Measurements from ENCODE around the gene M1AP. TPM values are rescaled to one million over a fixed set of nuclear protein-coding genes. Genes with fewer than 3 reads are reported as not detected.

Gene M1AP
- total RNA-seq, 1 donor from 2014 or later, result 0.81 TPM

DNA sequence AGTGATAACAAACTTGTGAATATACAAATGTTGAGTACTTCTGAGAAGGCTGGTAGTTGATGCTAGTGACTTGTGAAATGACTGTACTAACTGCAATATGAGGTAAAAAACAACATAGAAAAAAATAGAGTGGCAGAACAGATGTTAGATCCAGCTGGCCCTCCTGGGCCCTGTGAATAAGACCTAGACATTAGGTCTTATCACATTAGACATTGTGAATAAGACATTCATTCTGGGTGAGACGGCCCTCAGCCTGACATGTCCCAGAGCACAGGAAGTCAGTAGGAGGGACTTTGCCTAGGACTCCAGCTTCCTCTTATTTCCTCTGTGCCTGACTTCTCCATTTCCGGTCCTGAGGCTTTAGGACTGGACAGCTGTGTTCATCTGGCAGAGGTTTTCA lies 70.7 kb downstream of the M1AP start:
- no peaks in the 10 kb centered on the region for H3K27me3 Mint-ChIP-seq (ENCODE audit: unreplicated experiment)
- no peaks in the 10 kb centered on the region for H3K36me3 Mint-ChIP-seq (ENCODE audit: unreplicated experiment)
- peaks cover 13% of the 10 kb centered on the region for H3K4me1 Mint-ChIP-seq (ENCODE audit: low read depth, unreplicated experiment)
- H3K9me3 Mint-ChIP-seq (ENCODE audit: unreplicated experiment), result peaks cover 3% of the 10 kb centered on the region
- TF ChIP-seq, protein P1, sequence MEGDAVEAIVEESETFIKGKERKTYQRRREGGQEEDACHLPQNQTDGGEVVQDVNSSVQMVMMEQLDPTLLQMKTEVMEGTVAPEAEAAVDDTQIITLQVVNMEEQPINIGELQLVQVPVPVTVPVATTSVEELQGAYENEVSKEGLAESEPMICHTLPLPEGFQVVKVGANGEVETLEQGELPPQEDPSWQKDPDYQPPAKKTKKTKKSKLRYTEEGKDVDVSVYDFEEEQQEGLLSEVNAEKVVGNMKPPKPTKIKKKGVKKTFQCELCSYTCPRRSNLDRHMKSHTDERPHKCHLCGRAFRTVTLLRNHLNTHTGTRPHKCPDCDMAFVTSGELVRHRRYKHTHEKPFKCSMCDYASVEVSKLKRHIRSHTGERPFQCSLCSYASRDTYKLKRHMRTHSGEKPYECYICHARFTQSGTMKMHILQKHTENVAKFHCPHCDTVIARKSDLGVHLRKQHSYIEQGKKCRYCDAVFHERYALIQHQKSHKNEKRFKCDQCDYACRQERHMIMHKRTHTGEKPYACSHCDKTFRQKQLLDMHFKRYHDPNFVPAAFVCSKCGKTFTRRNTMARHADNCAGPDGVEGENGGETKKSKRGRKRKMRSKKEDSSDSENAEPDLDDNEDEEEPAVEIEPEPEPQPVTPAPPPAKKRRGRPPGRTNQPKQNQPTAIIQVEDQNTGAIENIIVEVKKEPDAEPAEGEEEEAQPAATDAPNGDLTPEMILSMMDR (IDR thresholded peaks at IDR 0.05; ENCODE audit: partially characterized antibody, unreplicated experiment), result no peak
- DNase-seq, result no peak
- no peak overlapping the region for H3K27ac Mint-ChIP-seq (ENCODE audit: unreplicated experiment)
- H3K4me3 Mint-ChIP-seq (ENCODE audit: unreplicated experiment), result no peak overlapping the region

DNA sequence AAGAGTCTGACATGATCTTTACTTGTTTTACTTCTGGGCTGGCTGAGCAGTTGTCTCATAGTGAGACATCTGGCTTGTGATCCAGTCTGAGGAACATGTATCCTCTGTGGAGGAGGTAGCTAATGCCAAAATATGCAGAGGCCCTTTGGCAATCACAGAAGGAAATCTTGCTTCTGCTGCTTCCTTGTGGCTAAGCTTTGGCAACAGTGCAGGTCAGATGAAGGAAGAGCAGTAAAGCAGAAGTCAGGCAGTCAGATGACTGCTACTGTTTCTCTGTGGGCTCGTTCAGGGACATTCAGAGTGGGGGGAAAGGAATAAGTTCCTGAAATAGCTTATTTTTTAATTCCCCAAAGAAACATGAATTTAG lies 71.3 kb downstream of the M1AP start:
- Mint-ChIP-seq H3K4me1 (ENCODE audit: low read depth, unreplicated experiment) (peaks cover 13% of the 10 kb centered on the region), H3K4me3 (ENCODE audit: unreplicated experiment) (no peak overlapping the region), H3K27me3 (ENCODE audit: unreplicated experiment) (no peaks in the 10 kb centered on the region), H3K9me3 (ENCODE audit: unreplicated experiment) (peaks cover 3% of the 10 kb centered on the region), H3K27ac (ENCODE audit: unreplicated experiment) (no peak overlapping the region), H3K36me3 (ENCODE audit: unreplicated experiment) (no peaks in the 10 kb centered on the region)
- DNase-seq, result no peak
- TF ChIP-seq, protein P1 (IDR thresholded peaks at IDR 0.05; ENCODE audit: partially characterized antibody, unreplicated experiment), result no peak

DNA sequence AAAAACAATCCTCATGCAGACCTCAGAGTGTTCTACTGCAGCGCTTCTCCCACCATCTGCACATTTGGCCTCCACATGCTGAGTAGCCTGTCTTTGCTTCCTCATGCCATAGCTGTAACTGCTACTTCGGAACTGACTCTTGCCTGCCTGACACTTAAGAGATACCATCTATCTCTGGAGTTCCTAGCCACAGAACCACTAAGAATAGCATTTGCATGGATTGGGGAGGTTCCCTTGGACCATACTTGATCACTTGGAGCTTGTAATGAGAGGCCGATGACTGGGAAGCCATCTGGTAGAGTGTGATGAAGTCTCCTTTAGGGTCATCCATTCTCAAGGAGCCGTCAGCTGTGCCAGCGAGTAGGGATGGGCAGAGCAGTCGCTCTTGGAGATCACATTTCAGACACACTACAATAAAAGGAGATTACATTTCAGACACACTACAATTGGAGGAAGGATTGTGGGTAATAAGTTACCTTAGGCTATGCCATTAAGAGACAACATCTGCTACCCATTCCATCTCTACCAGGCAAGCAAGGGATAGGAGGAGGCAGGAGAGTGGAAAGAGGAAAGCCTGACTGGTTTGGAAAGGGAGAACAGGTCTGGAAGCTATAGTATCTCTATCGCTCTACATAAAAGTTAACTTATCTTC lies 71.8 kb downstream of the M1AP start:
- Mint-ChIP-seq H3K9me3 (ENCODE audit: unreplicated experiment) (peaks cover 3% of the 10 kb centered on the region), H3K27ac (ENCODE audit: unreplicated experiment) (no peak overlapping the region), H3K27me3 (ENCODE audit: unreplicated experiment) (no peaks in the 10 kb centered on the region), H3K4me1 (ENCODE audit: low read depth, unreplicated experiment) (peaks cover 13% of the 10 kb centered on the region), H3K4me3 (ENCODE audit: unreplicated experiment) (peak overlapping the region; percentile 3), H3K36me3 (ENCODE audit: unreplicated experiment) (no peaks in the 10 kb centered on the region)
- TF ChIP-seq, protein P1 (IDR thresholded peaks at IDR 0.05; ENCODE audit: partially characterized antibody, unreplicated experiment), result no peak
- DNase-seq, result no peak

DNA sequence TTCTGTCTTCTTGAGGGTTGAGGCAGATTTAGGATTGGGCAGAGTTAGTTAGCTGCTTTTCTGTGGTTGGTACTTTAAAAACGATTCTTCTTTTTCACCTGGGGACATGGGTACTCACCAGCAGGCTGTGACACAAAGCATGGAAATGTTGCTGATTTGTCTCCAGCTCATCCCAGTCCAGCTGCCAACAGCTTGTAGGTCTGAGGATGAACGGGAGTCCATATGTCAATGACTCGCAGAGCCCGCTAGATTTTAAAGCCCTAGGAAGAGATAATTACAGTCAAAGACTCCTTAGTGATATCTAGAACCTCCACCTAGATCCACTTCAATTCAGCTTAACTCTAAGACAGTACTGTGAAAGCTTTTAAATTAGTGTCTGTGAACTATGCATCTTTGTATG lies 72.8 kb downstream of the M1AP start:
- Mint-ChIP-seq H3K4me3 (ENCODE audit: unreplicated experiment) (no peak overlapping the region), H3K9me3 (ENCODE audit: unreplicated experiment) (peaks cover 3% of the 10 kb centered on the region), H3K4me1 (ENCODE audit: low read depth, unreplicated experiment) (peaks cover 13% of the 10 kb centered on the region), H3K27ac (ENCODE audit: unreplicated experiment) (no peak overlapping the region), H3K27me3 (ENCODE audit: unreplicated experiment) (no peaks in the 10 kb centered on the region), H3K36me3 (ENCODE audit: unreplicated experiment) (no peaks in the 10 kb centered on the region)
- TF ChIP-seq, protein P1 (IDR thresholded peaks at IDR 0.05; ENCODE audit: partially characterized antibody, unreplicated experiment), result no peak
- no peak for DNase-seq

DNA sequence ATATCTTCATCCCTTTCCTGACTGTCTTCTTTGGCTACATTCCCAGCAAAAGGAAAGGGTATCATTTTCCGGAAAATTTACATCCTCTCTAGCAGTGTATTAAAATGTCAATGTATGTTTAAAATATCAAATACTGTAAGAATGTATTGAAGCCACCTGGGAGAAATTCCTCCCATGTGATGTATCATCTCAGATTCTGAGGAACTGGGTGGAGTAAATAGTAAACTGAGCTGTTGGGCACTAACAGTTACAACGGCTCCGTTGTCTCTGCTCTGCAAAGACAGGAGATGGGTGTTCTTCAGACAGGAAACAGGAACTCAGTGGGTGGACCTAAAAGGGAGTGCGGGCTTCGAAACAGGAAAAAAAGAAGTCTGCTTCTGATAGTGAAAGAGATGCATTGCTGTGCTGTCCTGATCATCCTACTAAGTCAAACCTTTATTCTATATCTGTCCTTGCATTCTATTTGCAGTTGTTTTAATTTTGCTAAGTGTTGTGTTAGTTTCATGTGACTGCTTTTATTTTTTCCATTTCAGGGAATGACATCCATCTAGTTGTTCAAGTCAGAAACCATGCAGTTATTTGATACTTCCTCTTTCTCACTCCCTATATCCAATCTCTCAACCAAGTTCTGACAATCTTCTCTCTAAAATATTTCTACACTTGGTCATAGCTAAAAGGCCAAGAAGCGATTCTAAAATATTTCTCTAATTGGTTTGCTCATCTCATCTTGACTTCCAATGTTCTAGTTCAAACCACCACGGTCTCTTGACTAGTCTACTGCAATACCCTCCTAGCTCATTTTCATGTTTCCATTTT lies 74.2 kb downstream of the M1AP start:
- Mint-ChIP-seq H3K27ac (ENCODE audit: unreplicated experiment) (no peak overlapping the region), H3K4me3 (ENCODE audit: unreplicated experiment) (no peak overlapping the region), H3K9me3 (ENCODE audit: unreplicated experiment) (peaks cover 3% of the 10 kb centered on the region), H3K27me3 (ENCODE audit: unreplicated experiment) (peaks cover 2% of the 10 kb centered on the region), H3K4me1 (ENCODE audit: low read depth, unreplicated experiment) (peaks cover 13% of the 10 kb centered on the region), H3K36me3 (ENCODE audit: unreplicated experiment) (no peaks in the 10 kb centered on the region)
- no peak for DNase-seq
- TF ChIP-seq, protein P1 (IDR thresholded peaks at IDR 0.05; ENCODE audit: partially characterized antibody, unreplicated experiment), result no peak
